Parathyroid adenoma (tissue), 2 donors: ENCODE results near the gene SLC28A1.
A peak's percentile ranks its signal among the peaks of the same experiment; 100 is the strongest.

Experiments
- H2AFZ ChIP-seq: fragments of 300-600 bp; sonication (generic); one replicate; pipeline ENCODE4 v1.7.0; 2017; ENCODE audit warnings: antibody characterized with exemption, mild to moderate bottlenecking
- H3K27ac ChIP-seq: fragments of 300-600 bp; sonication (generic); one replicate; pipeline ENCODE4 v1.7.0; 2017
- H3K27me3 ChIP-seq: fragments of 300-600 bp; sonication (generic); one replicate; pipeline ENCODE4 v1.7.0; 2017; ENCODE audit warnings: low read length; ENCODE audit not compliant: control insufficient read depth, insufficient read depth
- H3K36me3 ChIP-seq: fragments of 300-600 bp; sonication (generic); one replicate; pipeline ENCODE4 v1.7.0; 2017; ENCODE audit warnings: low read length; ENCODE audit not compliant: control insufficient read depth, insufficient read depth
- H3K4me1 ChIP-seq: fragments of 300-600 bp; sonication (generic); one replicate; pipeline ENCODE4 v1.7.0; 2017; ENCODE audit warnings: control low read depth
- H3K4me2 ChIP-seq: fragments of 300-600 bp; sonication (generic); one replicate; pipeline ENCODE4 v1.7.0; 2017; ENCODE audit warnings: low read length
- H3K4me3 ChIP-seq: fragments of 300-600 bp; sonication (generic); one replicate; pipeline ENCODE4 v1.7.0; 2017; ENCODE audit warnings: low read depth, low read length
- H3K79me2 ChIP-seq: fragments of 300-600 bp; sonication (generic); one replicate; pipeline ENCODE4 v1.7.0; 2017; ENCODE audit warnings: control low read depth
- H3K9ac ChIP-seq: fragments of 300-600 bp; sonication (generic); one replicate; pipeline ENCODE4 v1.7.0; 2017; ENCODE audit warnings: mild to moderate bottlenecking
- H3K9me3 ChIP-seq: fragments of 300-600 bp; sonication (generic); one replicate; pipeline ENCODE4 v1.7.0; 2017; ENCODE audit warnings: low read length; ENCODE audit not compliant: control insufficient read depth
- CTCF ChIP-seq: fragments of 300-600 bp; sonication (generic); IDR thresholded peaks from one replicate; pipeline ENCODE4 v1.7.0; 2017; ENCODE audit warnings: antibody characterized with exemption, mild to moderate bottlenecking
- donor health status: primary hyperparathyroidism.

The SLC28A1 gene

GRCh38 chr15:84915606-84915958 is 31.1 kb downstream of the SLC28A1 start:
- Histone ChIP-seq H3K27ac (peak overlapping the region; percentile 85), H3K27me3 (no peaks in the 10 kb centered on the region), H3K4me2 (no peak overlapping the region), H3K36me3 (no peaks in the 10 kb centered on the region), H2AFZ (peak overlapping the region; percentile 79), H3K9ac (no peak overlapping the region), H3K4me1 (peaks cover 33% of the 10 kb centered on the region), H3K79me2 (no peaks in the 10 kb centered on the region), H3K4me3 (no peak overlapping the region), H3K9me3 (no peaks in the 10 kb centered on the region)
- no peak for TF ChIP-seq CTCF

DNA sequence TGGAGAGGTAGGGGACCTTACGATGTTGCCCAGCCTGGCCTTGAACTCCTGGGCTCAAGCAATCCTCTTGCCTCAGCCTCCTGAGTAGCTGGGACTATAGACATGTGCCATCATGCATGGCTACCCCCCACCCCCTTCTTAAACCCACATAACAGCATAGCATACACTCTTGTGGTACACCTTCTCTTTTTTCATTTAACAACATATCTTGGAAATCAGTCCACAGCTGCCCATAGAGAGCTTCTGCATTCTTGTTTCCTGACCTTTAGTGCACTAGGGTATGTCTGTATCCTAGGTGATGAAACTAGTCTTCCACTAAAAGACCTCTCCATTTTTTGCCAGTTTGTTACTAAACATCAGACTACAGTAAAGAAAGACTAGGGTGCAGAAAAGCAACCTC is 33.0 kb downstream of the SLC28A1 start:
- Histone ChIP-seq H3K27me3 (no peaks in the 10 kb centered on the region), H3K36me3 (no peaks in the 10 kb centered on the region), H3K4me1 (peaks cover 25% of the 10 kb centered on the region), H2AFZ (no peak overlapping the region), H3K79me2 (no peaks in the 10 kb centered on the region), H3K27ac (no peak overlapping the region), H3K9me3 (no peaks in the 10 kb centered on the region), H3K4me3 (no peak overlapping the region), H3K9ac (no peak overlapping the region), H3K4me2 (no peak overlapping the region)
- TF ChIP-seq CTCF: no peak

DNA sequence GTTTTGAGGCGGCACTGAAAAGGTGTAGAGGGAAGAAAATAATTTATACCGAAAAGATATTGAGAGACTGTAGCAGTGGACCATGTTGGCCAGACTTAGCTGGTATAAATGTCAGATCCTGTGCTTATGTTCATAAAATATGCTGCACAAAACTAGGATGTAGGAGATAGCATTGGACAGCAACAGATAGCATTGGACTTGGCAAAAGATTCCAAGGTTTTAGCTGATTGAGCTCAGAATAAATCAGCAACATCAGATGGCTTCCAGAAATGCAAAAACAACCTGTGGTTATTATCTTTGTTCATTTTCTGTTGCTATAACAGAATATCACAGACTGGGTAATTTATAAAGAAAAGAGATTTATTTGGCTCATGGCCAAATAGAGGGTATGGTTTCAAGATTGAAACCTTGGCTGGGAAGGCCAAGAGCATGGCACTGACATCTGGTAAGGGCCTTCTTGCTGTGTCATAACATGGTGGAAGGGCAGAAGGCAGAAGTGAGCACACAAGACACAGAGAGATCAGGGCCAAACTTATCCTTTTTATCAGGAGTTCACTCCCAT is 34.7 kb downstream of the SLC28A1 start:
- no peak overlapping the region for H3K4me3 ChIP-seq
- H3K9me3 ChIP-seq: no peaks in the 10 kb centered on the region
- no peak overlapping the region for H3K27ac ChIP-seq
- no peak overlapping the region for H3K4me2 ChIP-seq
- peaks cover 14% of the 10 kb centered on the region for H3K4me1 ChIP-seq
- TF ChIP-seq CTCF: no peak
- no peaks in the 10 kb centered on the region for H3K79me2 ChIP-seq
- H2AFZ ChIP-seq: no peak overlapping the region
- no peaks in the 10 kb centered on the region for H3K27me3 ChIP-seq
- H3K9ac ChIP-seq: no peak overlapping the region
- H3K36me3 ChIP-seq: no peaks in the 10 kb centered on the region

DNA sequence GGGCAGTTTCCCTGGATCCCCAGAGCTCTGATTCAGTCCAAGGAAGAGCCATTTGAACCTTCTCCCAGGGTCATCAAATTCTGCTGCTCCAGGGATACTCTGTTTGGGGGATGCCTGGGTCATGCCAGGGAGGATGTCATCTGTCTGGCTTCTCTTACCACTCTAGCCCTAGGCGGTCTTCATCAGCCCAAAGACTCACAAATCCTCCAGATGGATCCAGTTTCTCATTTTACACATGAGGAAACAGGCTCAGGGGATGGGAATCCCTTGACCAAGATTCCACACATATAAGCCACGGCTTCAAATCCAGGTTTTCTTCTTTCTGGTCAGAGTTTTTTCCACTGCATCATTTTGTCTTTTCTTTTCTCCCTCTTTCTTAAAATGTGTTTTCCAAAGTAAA is 36.7 kb downstream of the SLC28A1 start:
- H3K4me2 ChIP-seq: no peak overlapping the region
- no peaks in the 10 kb centered on the region for H3K27me3 ChIP-seq
- no peak overlapping the region for H3K4me3 ChIP-seq
- H3K79me2 ChIP-seq: no peaks in the 10 kb centered on the region
- no peak overlapping the region for H2AFZ ChIP-seq
- H3K27ac ChIP-seq: no peak overlapping the region
- H3K36me3 ChIP-seq: no peaks in the 10 kb centered on the region
- TF ChIP-seq CTCF: no peak
- H3K4me1 ChIP-seq: no peaks in the 10 kb centered on the region
- no peak overlapping the region for H3K9ac ChIP-seq
- no peaks in the 10 kb centered on the region for H3K9me3 ChIP-seq

GRCh38 chr15:84922530-84922929 is 38.1 kb downstream of the SLC28A1 start:
- Histone ChIP-seq H3K4me3 (no peak overlapping the region), H3K27me3 (no peaks in the 10 kb centered on the region), H3K4me2 (no peak overlapping the region), H3K79me2 (no peaks in the 10 kb centered on the region), H3K4me1 (no peaks in the 10 kb centered on the region), H2AFZ (no peak overlapping the region), H3K27ac (no peak overlapping the region), H3K36me3 (no peaks in the 10 kb centered on the region), H3K9ac (no peak overlapping the region), H3K9me3 (no peaks in the 10 kb centered on the region)
- TF ChIP-seq CTCF: no peak
